LNCaP clone FGC (cell line): ENCODE results near the gene CCDC83.
"Not testable (repeated sequence)": the region's sequence is repeated elsewhere in the genome, so short reads cannot be mapped to it uniquely, and the experiment has no call there.

Source experiments
- DNase-seq: peaks from one replicate; pipeline ENCODE4 v3.0.0-alpha.2; 2011; ENCODE audit warnings: low read depth
- H3K4me3 ChIP-seq: 2 replicates; pipeline ENCODE4 v1.5.1; 2011; ENCODE audit warnings: mild to moderate bottlenecking, low read depth, low read length, control low read depth
- TF ChIP-seq, protein P1 (sequence below): IDR thresholded peaks from 2 replicates; pipeline ENCODE4 v1.5.1; 2012; ENCODE audit warnings: mild to moderate bottlenecking; ENCODE audit not compliant: control insufficient read depth, insufficient read depth; ENCODE audit errors: extremely low read depth

CCDC83 gene

DNA sequence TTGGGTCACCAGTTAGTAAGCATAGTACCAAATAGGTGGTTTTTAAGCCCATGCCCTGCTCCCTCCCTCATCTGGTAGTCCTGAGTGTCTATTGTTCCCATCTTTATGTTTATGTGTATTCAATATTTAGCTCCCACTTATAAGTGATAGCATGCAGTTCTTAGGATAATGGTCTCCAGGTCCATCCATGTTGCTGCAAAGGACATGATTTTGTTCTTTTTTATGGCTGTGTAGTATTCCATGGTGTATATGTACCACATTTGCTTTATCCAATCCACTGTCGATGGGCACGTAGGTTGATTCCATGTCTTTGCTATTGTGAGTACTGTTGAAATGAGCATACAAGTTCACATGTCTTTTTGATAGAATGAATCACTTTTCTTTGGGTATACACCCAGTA is 26.0 kb upstream of the CCDC83 start:
- TF ChIP-seq, protein P1, sequence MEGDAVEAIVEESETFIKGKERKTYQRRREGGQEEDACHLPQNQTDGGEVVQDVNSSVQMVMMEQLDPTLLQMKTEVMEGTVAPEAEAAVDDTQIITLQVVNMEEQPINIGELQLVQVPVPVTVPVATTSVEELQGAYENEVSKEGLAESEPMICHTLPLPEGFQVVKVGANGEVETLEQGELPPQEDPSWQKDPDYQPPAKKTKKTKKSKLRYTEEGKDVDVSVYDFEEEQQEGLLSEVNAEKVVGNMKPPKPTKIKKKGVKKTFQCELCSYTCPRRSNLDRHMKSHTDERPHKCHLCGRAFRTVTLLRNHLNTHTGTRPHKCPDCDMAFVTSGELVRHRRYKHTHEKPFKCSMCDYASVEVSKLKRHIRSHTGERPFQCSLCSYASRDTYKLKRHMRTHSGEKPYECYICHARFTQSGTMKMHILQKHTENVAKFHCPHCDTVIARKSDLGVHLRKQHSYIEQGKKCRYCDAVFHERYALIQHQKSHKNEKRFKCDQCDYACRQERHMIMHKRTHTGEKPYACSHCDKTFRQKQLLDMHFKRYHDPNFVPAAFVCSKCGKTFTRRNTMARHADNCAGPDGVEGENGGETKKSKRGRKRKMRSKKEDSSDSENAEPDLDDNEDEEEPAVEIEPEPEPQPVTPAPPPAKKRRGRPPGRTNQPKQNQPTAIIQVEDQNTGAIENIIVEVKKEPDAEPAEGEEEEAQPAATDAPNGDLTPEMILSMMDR: no peak
- H3K4me3 ChIP-seq: no peak overlapping the region
- no peak for DNase-seq

DNA sequence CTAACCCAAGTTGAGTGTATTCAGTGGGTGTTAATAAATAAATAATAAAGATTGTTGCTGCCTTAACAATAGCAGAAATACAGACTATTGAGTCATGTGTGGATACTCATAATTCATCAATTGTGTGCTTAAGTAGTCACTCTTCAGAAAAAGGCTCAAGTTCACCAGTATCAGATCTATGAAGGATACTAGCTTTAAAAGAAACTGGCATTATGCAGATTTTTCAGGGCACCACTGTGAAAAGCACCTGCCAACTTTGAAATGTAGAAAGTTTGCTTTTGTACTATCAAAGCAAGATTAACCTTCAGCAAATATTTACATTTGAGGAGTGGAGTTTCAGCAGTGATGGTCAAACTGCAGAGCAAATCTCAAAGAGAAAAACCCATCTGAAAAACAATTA is 24.1 kb upstream of the CCDC83 start:
- TF ChIP-seq, protein P1: no peak
- no peak overlapping the region for H3K4me3 ChIP-seq
- no peak for DNase-seq

- TF ChIP-seq, protein P1: no peak
- H3K4me3 ChIP-seq: no peak overlapping the region
- DNase-seq: no peak
These were observed 19.9 kb upstream of the CCDC83 start for GRCh38 chr11:85835263-85835662.

DNA sequence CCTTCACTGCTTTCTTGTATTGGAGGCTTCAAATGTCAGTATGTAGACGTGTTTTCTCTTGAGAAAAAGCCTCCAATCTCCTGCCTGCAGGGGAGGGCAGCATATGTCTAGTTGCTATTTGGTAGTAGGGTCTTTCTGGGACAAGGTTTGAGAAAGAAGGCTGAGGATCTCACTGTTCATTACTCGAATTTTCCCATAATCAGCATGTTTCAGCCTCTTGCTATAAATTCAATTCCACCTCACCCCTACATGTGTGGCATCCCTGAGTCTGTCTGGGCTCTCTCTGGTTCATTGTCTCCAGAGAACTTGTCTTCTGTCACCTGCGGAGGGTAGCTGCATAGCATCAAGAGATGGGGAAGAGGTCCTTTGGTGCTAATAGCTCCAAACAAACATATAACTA is 19.5 kb upstream of the CCDC83 start:
- no peak overlapping the region for H3K4me3 ChIP-seq
- TF ChIP-seq, protein P1: no peak
- DNase-seq: no peak

DNA sequence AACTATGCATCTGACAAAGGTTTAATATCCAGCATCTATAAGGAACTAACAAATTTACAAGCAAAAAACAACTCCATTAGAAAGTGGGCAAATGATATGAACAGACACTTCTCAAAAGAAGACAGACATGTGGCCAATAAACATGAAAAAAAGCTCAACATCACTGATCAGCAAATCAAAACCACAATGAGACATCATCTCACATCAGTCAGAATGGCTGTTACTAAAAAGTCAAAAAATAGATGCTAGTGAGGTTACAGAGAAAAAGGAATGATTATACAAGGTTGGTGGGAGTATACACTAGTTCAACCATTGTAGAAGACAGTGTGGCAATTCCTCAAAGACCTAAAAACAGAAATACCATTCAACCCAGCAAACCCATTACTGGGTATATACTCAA is 14.3 kb upstream of the CCDC83 start:
- not testable (repeated sequence) for H3K4me3 ChIP-seq, DNase-seq

DNA sequence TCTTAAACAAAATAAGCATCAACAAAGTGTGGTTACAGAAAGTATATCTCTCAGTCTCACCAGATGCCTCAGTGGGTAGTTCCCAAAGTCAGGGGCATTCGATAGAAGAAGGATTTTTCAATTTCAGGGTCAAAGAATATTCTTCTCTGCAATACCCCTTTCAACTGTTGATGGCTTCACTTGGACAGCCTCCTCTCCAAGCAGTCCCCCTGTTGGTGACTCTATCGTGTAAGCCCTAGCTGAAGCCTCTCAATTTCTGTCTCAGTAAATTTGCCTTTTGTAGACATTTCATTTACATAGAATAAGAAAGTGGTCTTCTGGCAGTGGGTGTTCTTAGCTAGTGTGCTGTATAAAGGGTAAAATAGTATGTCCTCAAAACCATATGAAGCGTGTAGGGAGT is 11.3 kb upstream of the CCDC83 start:
- TF ChIP-seq, protein P1: no peak
- no peak overlapping the region for H3K4me3 ChIP-seq
- DNase-seq: no peak

- DNase-seq: no peak
- no peak overlapping the region for H3K4me3 ChIP-seq
- TF ChIP-seq, protein P1: no peak
These were observed 10.6 kb upstream of the CCDC83 start for GRCh38 chr11:85844439-85845123.
